T-helper 1 cell (primary cell): Measurements from ENCODE around the gene MMP24.
"Not testable (repeated sequence)": the region's sequence is repeated elsewhere in the genome, so short reads cannot be mapped to it uniquely, and the experiment has no call there.

Experiments
- DNase-seq, 5 donors: peaks; one replicate each; pipeline ENCODE4 v3.0.0-alpha.2; 2012 to 2020
- total RNA-seq, 4 donors: gene quantifications; one replicate each; lab custom pipeline; 2026; lab: John Stamatoyannopoulos, UW

The MMP24 gene
- 0 to 0.61 (median 0.27) reads per million in 4 donors for total RNA-seq

DNA sequence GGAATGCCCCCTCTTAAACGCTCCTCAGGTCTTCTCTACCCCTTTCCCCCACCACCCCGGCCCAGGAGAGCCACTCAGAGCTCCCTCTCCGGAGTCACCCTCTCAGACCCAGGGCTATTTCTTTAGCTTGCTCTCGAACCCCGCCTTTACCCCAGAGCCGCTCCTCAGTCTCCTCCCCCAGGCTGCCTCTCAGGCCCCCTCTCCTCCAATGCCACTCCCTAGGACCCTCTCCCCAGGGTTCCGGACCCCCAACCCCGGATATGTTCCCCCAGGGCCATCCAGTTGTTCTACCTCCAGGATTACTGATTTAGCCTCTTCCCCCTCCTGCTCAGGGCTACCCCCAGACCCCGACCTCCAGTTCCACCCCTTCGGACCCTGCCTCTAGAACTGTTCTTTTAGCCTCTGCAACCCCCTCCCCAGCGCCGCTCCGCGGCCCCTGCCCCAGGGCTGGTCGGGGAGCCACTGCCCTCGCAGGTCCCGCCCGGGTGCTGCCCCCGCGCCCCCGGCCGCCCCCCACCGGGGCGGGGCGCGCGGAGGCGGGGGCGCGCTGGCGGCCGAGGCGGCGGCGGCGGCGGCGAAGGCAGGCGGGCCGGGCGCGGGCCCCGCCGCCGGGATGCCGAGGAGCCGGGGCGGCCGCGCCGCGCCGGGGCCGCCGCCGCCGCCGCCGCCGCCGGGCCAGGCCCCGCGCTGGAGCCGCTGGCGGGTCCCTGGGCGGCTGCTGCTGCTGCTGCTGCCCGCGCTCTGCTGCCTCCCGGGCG, at the start of gene MMP24:
MMP24 (plus strand) TSS at position 565 of the 758 bp plus-strand sequence; CDS start at position 614, 49 bp downstream.
- no peak for DNase-seq

DNA sequence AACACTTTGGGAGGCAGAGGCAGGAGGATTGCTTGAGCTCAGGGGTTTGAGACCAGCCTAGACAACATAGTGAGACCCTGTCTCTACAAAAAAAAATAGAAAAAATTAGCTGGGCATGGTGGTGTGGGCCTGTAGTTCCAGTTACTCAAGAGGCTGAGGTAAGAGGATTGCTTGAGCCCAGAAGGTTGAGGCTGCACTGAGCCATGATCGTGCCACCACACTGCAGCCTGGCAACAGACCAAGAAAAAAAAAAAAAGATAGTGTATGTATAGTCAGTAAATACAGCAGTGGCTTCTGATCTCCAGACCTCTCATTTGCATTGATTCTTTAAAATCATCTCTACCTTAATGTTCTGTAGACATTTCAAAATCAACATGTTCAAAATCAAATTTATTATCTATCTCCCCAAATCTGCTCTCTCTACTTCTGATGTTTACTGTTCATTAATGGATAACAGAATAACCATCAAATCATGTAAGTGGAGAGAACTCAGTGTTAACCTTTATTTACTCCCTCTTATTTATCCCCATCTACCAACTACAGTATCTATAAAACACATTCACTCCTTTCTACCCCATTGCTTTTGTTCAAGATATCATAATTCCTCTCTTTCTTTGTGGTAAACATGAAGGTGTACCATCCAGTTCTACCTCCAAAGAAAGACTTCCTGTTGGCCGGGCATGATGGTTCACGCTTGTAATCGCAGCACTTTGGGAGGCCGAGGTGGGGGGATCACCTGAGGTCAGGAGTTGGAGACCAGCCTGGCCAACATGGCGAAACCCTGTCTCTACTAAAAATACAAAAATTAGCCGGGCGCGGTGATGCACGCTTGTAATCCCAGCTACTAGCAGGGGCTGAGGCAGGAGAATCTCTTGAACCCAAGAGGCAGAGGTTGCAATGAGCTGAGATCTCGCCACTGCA, 46.9 kb upstream of the MMP24 start:
- DNase-seq = no peak

DNA sequence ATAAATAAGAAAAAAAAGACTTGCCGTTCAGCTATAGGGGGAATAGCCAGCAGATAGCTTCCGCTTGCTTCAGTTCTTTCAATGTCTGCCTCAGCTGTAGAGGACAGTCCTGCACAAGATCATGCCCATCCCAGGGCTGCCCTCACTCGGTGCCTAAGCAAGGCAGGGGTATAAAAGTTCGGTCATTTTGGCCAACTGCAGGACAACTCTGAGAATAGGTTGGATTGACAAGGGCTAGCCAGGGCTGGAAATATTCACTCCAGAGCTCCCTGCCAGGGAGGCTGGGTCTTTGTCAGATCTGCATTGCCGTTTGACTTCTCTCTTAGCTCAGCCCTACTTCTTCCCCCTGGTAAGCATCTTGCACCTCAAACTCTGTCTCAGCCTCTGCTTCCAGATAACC, 46.2 kb upstream of the MMP24 start:
- no peak for DNase-seq

DNA sequence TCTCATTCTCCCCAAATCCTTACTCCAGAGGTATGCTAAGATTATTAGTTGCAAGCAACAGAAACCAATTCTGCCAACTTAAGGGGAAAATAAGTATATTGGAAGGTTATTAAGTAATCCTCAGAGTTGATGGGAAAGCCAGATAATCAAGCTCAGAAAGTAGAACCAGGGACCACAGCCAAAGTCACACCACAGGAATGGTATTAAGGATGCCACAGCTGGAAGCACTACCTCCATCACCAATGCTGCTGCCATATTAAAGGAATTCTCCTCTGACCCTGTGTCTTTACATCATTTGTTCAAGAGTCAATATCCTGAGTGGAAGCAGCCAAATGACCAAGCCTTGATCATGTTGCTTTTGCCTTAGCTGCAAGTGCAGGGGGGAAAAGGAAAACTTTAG, 44.8 kb upstream of the MMP24 start:
- DNase-seq = no peak

- DNase-seq = not testable (repeated sequence)
Measured at GRCh38 chr20:35186691-35187289, 39.7 kb upstream of the MMP24 start.

- no peak for DNase-seq
Measured at GRCh38 chr20:35187584-35188190, 38.8 kb upstream of the MMP24 start.

DNA sequence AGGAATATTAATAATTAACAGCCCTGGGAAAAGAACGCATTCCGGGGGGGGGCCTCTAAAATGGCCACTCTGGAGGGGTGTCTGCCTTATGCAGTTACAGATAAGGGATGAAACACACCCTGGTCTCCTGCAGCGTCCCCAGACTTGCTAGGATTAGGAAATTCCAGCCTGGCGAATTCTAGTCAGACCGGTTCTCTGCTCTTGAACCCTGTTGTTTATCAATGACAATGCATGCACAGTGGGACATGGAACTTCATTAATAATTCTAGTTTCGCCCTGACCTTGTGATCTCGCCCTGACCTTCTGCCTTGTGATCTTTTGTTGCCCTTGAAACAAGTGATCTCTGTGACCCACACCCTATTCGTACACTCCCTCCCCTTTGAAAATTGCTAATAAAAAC, 37.3 kb upstream of the MMP24 start:
- DNase-seq = not testable (repeated sequence)

DNA sequence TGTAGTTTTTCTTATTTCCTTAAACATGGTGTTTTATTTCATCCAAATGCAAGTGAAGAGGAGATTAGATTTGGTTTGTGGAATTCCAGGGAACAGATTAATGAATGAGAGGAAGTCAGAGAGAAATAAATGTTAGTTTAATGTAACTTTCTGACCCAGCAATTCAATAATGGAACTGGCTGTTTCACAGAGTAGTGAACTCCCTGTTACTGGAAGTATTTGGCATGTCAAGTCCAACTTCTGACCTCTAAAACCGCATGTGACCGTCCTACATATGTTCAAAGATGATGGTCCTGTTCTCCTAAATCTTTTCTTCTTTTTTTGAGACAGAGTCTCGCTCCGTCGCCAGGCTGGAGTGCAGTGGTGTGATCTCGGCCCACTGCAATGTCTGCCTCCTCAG, 35.9 kb upstream of the MMP24 start:
- DNase-seq = no peak

DNA sequence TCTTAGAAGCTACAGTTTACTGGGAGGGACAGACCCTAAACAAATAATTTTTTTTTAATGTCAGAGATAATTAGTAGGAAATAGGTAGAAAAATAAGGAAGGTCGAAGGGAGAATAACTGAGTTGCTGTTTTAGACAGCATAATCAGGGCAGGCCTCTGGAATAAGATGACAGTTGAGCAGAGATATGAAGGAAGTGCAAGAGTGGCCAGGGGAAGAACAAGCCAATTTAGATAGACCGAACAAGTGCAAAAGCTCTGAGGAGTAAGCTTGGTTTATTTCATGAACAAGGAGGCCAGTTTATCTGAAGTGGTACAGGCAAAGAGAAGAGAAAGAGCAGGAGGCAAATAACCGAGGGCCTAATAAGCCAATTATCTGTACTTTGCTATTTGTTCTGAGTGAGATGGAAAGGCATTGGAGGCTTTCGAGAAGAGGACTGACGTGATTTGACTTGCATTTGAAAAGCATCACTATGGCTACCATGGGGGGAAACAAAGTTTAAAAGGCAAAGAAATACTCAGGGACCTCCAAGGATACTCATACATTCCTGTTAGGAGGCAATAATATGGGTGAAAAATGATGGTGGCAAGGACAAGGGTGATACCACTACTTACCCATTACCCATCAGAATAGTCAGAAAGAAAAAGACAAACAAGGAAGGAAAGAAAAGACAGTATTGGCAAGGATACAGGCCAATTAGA, 34.9 kb upstream of the MMP24 start:
- DNase-seq = no peak

GRCh38 chr20:35192118-35192872, 34.2 kb upstream of the MMP24 start:
- DNase-seq = no peak

DNA sequence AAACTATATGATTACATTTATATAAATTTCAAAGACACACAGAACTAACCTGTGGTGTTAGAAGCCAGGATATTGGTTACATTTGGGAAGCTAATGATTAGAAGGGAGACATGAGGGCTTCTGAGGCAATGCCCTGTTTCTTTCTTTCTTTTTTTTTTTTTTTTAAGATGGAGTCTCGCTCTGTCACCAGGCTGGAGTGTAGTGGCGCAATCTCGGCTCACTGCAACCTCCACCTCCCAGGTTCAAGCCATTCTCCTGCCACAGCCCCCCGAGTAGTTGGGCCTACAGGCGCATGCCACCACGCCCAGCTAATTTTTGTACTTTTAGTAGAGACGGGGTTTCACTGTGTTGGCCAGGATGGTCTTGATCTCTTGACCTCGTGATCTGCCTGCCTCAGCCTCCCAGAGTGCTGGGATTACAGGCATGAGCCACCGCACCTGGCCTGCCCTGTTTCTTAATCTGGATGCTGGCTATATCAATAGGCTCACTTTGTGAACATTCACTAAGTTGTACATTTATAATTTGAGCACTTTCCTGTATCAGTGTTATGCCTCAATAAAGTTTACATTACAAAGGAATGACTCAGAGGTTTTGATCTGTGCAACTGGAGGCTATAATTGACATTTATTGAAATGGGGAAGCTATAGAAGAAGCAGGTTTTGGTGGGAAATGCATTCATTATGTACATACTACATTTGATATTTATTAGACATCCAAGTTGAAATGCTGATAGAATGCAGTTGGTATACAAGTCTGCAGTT, 33.3 kb upstream of the MMP24 start:
- not testable (repeated sequence) for DNase-seq

GRCh38 chr20:35196313-35196712, 30.2 kb upstream of the MMP24 start:
- no peak for DNase-seq

DNA sequence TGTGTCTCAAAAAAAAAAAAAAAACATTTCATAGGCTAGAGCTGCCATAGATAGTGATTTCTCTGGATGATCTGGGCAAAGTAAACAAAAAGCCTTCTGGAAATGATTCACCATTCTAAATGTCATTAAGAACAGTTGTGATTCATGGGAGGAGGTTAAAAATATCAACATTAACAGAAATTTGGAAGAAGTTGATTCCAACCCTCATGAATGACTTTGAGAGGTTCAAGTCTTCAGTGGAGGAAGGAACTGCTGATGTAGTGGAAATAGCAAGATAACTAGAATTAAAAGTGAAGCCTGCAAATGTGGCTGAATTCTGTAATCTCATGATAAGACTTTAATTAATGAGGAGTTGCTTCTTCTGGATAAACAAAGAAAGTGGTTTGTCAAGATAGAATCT, 26.8 kb upstream of the MMP24 start:
- DNase-seq = no peak

GRCh38 chr20:35200267-35200666, 26.2 kb upstream of the MMP24 start:
- no peak for DNase-seq

- not testable (repeated sequence) for DNase-seq
Measured at GRCh38 chr20:35201467-35201866, 25.0 kb upstream of the MMP24 start.

GRCh38 chr20:35206802-35207201, 19.7 kb upstream of the MMP24 start:
- no peak for DNase-seq

GRCh38 chr20:35207950-35208611, 18.4 kb upstream of the MMP24 start:
- DNase-seq = peak; percentile 36 to 75 (median 68)

GRCh38 chr20:35215066-35215956, 11.2 kb upstream of the MMP24 start:
- no peak for DNase-seq

DNA sequence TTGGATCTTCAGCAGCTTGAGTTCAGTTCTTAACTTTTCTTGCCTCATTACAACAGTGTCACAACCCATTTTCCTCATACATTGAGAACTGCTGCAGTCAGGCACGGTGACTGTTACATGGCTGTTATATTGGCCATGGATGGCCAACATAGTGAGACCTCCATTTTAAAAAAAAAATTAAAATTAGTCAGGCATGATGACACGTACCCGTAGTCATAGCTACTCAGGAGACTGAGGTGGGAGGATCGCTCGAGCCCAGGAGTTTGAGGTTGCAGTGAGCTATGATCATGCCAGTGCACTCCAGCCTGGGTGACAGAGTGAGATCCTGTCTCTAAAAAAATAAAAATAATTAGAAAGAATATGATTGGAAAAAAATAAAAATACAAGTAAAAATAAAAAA, 9.9 kb upstream of the MMP24 start:
- no peak for DNase-seq
